LNCaP clone FGC (cell line): ENCODE data around the gene SRP9.
A peak's percentile ranks its signal among the peaks of the same experiment; 100 is the strongest.

Experiments
- DNase-seq: peaks from one replicate; pipeline ENCODE4 v3.0.0-alpha.2; 2011; ENCODE audit warnings: low read depth
- H3K4me3 ChIP-seq: 2 replicates; pipeline ENCODE4 v1.5.1; 2011; ENCODE audit warnings: mild to moderate bottlenecking, low read depth, low read length, control low read depth
- TF ChIP-seq, protein P1 (sequence below): IDR thresholded peaks from 2 replicates; pipeline ENCODE4 v1.5.1; 2012; ENCODE audit warnings: mild to moderate bottlenecking; ENCODE audit not compliant: control insufficient read depth, insufficient read depth; ENCODE audit errors: extremely low read depth

SRP9 gene

DNA sequence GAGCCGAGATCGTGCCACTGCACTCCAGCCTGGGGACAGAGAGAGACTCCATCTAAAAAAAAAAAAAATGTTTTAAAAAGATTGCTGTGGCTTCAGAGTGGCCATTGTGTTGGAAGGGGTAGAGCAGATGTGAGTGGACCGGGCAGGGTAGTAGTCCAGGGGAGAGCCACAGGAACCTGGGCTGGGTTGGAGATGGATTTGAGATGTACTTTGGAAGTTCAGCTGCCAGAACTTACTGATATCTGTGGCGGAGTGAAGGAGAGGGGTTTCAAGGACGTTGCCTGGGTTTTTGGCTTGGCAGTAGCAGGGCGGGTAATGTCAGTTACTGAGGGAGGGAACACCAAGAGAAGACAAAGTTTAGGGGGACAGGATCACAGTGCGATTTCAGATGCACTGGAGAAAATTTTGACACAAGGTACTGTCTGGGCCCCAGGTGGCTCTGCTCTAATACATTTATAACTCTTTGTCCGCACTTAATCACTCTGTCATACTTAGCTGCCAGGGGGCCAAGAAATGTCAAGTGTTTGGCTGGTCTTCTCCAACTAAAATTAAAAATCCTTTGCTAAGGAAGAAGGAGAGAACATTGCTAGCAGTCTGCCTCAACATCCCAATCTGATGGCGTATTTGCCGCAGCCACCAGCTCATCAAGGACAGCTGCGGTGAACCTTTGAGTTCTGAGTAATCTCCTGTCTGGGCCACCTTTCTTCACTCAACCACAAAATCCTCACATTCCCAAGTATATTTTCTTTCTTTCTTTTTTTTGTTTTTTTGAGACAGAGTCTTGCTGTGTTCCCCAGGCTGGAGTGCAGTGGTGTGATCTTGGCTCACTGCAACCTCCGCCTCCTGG lies 41.9 kb downstream of the SRP9 start:
- H3K4me3 ChIP-seq: no peak overlapping the region
- DNase-seq: no peak
- TF ChIP-seq, protein P1, sequence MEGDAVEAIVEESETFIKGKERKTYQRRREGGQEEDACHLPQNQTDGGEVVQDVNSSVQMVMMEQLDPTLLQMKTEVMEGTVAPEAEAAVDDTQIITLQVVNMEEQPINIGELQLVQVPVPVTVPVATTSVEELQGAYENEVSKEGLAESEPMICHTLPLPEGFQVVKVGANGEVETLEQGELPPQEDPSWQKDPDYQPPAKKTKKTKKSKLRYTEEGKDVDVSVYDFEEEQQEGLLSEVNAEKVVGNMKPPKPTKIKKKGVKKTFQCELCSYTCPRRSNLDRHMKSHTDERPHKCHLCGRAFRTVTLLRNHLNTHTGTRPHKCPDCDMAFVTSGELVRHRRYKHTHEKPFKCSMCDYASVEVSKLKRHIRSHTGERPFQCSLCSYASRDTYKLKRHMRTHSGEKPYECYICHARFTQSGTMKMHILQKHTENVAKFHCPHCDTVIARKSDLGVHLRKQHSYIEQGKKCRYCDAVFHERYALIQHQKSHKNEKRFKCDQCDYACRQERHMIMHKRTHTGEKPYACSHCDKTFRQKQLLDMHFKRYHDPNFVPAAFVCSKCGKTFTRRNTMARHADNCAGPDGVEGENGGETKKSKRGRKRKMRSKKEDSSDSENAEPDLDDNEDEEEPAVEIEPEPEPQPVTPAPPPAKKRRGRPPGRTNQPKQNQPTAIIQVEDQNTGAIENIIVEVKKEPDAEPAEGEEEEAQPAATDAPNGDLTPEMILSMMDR: no peak

DNA sequence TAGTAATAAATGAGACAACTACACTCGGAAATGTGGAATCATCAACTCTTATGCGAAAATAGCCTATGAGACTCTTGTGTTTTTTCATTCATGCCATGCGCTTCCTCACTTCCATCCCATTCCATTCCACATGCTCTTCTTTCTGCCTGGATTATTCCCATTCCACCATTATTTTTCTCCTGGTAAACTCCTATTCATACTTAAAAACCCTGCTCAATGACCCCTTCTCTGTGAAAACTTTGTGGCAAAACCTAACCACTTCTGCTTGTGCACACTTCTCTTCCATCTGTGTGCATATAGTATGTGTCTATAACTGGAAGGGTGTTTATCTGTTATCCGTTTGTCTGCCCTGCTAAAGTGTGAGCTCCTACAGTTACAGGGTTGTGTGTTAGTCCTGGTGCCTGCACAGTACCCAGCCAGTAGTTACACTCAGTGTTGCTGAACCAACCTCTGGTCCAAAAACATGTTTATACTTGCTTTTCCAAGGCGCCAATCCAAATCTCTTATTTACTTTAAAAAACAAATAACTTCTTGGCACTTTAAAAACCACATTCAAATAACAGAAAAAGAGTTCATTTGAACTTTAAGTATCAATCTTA lies 43.0 kb downstream of the SRP9 start:
- no peak overlapping the region for H3K4me3 ChIP-seq
- DNase-seq: peak; percentile 97

DNA sequence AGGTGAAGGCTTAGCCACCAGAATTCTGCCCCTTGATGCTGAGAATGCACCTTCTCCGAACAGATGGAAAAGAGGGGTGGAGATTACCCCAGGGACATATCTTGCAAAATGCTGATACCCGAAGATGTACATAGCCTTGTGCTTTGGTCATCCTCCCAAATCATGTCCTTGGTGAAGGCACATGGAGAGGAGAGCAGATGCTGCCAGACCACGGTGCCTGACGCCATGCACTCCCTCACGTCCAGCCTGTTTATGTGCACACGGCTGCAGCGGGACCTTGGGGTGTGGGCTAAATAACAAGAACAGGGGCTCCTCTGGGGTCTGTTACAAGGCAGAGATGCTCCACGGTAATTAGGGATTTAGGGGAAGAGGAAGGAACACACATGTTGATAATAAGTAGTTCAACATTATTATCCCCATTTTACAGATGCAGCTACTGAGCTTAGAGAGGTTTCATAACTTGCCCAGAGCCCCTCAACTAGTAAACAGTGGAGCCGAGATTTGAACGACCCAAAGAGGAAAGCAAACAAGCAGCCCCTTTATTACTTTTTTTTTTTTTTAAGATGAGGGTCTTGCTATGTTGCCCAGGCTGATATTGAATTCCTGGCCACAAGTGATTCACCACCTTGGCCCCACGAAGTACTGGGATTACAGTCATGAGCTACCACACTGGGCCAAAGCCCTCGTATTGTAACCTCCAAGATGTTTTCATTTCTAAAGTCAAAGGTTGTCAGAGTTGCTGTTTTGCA lies 45.2 kb downstream of the SRP9 start:
- TF ChIP-seq, protein P1: no peak
- no peak for DNase-seq
- no peak overlapping the region for H3K4me3 ChIP-seq

More for the DNA sequence above, 43.0 kb downstream of the SRP9 start:
- TF ChIP-seq, protein P1: no peak

DNA sequence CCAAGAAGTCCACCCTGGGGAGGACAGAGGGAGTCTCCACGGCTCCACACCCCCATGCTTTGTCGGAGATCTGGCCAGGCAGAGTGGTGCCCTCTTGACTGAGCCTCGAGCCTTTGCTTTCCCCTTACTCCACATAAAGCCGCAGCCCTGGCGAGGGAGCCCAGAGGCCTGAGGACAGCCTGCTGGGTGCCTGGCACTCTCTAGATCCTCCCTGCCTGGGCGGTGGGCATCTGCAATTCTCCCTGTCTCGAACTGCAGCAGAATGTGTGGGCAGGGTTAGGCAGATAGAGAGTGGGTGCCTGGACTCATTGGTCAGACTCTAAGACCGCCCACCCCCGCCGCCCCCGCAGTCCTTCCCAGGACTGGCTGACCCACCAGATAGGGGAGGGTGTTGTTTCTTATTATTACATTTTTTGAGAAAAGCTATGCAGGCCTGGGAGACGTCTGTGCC lies 46.2 kb downstream of the SRP9 start:
- TF ChIP-seq, protein P1: no peak
- H3K4me3 ChIP-seq: no peak overlapping the region
- DNase-seq: no peak

DNA sequence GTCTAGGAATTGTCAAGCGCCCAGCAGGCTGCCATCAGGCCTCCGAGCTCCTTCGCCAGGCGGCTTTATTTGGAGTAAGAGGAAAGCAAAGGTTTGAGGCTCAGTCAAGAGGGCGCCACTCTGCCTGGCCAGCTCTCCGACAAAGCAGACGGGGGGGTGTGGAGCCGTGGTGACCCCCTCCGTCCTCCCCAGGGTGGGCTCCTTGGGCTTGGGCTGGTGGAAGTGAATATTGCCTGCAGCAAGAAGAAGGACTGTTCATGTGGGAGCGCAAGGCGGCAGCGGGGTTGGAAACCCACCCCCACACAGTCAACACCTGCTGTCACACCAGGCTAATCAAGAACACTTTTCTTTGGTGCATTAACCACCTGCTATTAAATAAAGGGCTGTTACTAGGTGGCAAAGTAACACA lies 46.9 kb downstream of the SRP9 start:
- no peak overlapping the region for H3K4me3 ChIP-seq
- no peak for DNase-seq
- TF ChIP-seq, protein P1: no peak

DNA sequence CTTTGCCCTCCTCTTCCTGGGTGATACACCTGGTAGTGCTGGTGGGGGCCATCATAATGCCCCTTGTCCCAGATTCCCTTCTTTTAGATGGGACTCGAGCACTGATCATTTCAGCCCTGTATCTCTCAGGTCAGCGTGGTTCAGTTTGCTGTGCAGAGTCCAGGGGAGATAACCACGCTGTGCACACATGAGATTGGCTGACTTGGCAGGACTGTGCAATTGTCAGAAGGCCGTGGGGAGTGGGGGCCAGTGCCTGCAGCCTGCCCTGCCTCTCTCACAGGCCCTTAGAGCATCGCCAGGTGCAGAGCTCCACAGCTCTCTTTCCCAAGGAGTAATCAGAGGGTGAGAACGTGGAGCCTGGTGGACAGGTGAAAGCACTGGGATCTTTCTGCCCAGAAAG lies 47.5 kb downstream of the SRP9 start:
- no peak for DNase-seq
- TF ChIP-seq, protein P1: no peak
- H3K4me3 ChIP-seq: no peak overlapping the region
